22Rv1 (cell line): ENCODE measurements around the gene RNF38.

Experiments
- CTCF ChIP-seq: fragments of 450-650 bp; IDR thresholded peaks from 2 replicates; pipeline ENCODE4 v1.5.1; 2017; ENCODE audit warnings: mild to moderate bottlenecking
- ZFX ChIP-seq: fragments of 450-650 bp; IDR thresholded peaks from 2 replicates; pipeline ENCODE4 v1.6.1; 2017; ENCODE audit warnings: antibody characterized with exemption, borderline replicate concordance

GRCh38 chr9:36316049-36316448 is 84.0 kb downstream of the RNF38 start:
- no peak for TF ChIP-seq CTCF
- TF ChIP-seq ZFX, result no peak
